A549 (cell line): ENCODE data around the gene GDAP2.

ENCODE experiments used
- BHLHE40 ChIP-seq: IDR thresholded peaks from 2 replicates; pipeline ENCODE4 v1.6.1; 2012; ENCODE audit warnings: low read depth, low read length, inconsistent platforms
- EP300 ChIP-seq, 2 experiments: fragments of >200 bp; sonication (Bioruptor Twin); formaldehyde crosslinking; IDR thresholded peaks; 2 replicates in 1 of 2; 3 replicates in 1 of 2; pipeline ENCODE4 v1.6.1; 2016 to 2017
- JUNB ChIP-seq: fragments of >200 bp; sonication (Bioruptor Twin); formaldehyde crosslinking; IDR thresholded peaks from 2 replicates; pipeline ENCODE4 v1.6.1; 2016
- KDM1A ChIP-seq: fragments of 200-600 bp; sonication (generic); IDR thresholded peaks from 2 replicates; pipeline ENCODE4 v1.6.1; 2016; ENCODE audit warnings: low read depth, mild to moderate bottlenecking
- PHF8 ChIP-seq: fragments of 200-600 bp; sonication (generic); IDR thresholded peaks from 2 replicates; pipeline ENCODE4 v1.6.1; 2016; ENCODE audit warnings: low read depth, mild to moderate bottlenecking, antibody characterized with exemption, moderate library complexity, borderline replicate concordance
- POLR2A ChIP-seq: IDR thresholded peaks from 2 replicates; pipeline ENCODE4 v1.6.1; 2012; ENCODE audit warnings: mild to moderate bottlenecking, low read length
- SMC3 ChIP-seq: fragments of >200 bp; sonication (Bioruptor Twin); formaldehyde crosslinking; IDR thresholded peaks from 3 replicates; pipeline ENCODE4 v1.6.1; 2018; ENCODE audit warnings: inconsistent platforms
- SREBF2 ChIP-seq: fragments of 450-650 bp; IDR thresholded peaks from 2 replicates; pipeline ENCODE4 v1.6.1; 2014; ENCODE audit warnings: mild to moderate bottlenecking, moderate library complexity
- TF ChIP-seq, protein P1 (sequence below): fragments of >200 bp; sonication (Bioruptor Twin); formaldehyde crosslinking; IDR thresholded peaks from 3 replicates; pipeline ENCODE4 v1.5.1; 2016
- TF ChIP-seq, protein P2 (sequence below): IDR thresholded peaks from 2 replicates; pipeline ENCODE4 v1.6.1; 2012
- TF ChIP-seq, protein P3 (sequence below): fragments of 200-600 bp; sonication (generic); IDR thresholded peaks from 2 replicates; pipeline ENCODE4 v1.6.1; 2016; ENCODE audit warnings: antibody characterized with exemption, mild to moderate bottlenecking, moderate library complexity
- TF ChIP-seq, protein P4 (sequence below): fragments of 150-350 bp; IDR thresholded peaks from 2 replicates; pipeline ENCODE4 v1.6.1; 2014; ENCODE audit warnings: low read depth, mild to moderate bottlenecking, low read length
- TF ChIP-seq, protein P5 (sequence below): fragments of 450-650 bp; IDR thresholded peaks from 2 replicates; pipeline ENCODE4 v1.6.1; 2014; ENCODE audit warnings: antibody characterized with exemption

DNA sequence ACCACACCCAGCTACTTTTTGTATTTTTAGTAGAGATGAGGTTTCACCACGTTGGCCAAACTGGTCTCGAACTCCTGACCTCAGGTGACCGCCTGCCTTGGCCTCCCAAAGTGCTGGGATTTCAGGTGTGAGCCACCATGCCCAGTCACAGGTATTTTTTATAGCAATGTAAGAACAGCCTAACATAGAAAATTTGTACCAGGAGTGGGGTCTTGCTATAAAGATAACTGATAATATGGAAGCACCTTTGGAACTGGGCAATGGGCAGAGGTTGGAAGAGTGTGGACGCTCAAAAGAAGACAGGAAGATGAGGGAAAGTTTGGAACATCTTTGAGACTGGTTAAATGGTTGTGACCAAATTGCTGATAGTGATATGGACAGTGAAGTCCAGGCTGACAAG, 99.2 kb downstream of the GDAP2 start:
- TF ChIP-seq BHLHE40 (no peak), EP300 (IDR thresholded peaks at IDR 0.05) (no peak), POLR2A (no peak), JUNB (no peak), PHF8 (no peak), SMC3 (no peak), SREBF2 (no peak), KDM1A (no peak)
- TF ChIP-seq, protein P1, sequence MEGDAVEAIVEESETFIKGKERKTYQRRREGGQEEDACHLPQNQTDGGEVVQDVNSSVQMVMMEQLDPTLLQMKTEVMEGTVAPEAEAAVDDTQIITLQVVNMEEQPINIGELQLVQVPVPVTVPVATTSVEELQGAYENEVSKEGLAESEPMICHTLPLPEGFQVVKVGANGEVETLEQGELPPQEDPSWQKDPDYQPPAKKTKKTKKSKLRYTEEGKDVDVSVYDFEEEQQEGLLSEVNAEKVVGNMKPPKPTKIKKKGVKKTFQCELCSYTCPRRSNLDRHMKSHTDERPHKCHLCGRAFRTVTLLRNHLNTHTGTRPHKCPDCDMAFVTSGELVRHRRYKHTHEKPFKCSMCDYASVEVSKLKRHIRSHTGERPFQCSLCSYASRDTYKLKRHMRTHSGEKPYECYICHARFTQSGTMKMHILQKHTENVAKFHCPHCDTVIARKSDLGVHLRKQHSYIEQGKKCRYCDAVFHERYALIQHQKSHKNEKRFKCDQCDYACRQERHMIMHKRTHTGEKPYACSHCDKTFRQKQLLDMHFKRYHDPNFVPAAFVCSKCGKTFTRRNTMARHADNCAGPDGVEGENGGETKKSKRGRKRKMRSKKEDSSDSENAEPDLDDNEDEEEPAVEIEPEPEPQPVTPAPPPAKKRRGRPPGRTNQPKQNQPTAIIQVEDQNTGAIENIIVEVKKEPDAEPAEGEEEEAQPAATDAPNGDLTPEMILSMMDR: no peak
- TF ChIP-seq, protein P2, sequence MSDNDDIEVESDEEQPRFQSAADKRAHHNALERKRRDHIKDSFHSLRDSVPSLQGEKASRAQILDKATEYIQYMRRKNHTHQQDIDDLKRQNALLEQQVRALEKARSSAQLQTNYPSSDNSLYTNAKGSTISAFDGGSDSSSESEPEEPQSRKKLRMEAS: no peak
- TF ChIP-seq, protein P3, sequence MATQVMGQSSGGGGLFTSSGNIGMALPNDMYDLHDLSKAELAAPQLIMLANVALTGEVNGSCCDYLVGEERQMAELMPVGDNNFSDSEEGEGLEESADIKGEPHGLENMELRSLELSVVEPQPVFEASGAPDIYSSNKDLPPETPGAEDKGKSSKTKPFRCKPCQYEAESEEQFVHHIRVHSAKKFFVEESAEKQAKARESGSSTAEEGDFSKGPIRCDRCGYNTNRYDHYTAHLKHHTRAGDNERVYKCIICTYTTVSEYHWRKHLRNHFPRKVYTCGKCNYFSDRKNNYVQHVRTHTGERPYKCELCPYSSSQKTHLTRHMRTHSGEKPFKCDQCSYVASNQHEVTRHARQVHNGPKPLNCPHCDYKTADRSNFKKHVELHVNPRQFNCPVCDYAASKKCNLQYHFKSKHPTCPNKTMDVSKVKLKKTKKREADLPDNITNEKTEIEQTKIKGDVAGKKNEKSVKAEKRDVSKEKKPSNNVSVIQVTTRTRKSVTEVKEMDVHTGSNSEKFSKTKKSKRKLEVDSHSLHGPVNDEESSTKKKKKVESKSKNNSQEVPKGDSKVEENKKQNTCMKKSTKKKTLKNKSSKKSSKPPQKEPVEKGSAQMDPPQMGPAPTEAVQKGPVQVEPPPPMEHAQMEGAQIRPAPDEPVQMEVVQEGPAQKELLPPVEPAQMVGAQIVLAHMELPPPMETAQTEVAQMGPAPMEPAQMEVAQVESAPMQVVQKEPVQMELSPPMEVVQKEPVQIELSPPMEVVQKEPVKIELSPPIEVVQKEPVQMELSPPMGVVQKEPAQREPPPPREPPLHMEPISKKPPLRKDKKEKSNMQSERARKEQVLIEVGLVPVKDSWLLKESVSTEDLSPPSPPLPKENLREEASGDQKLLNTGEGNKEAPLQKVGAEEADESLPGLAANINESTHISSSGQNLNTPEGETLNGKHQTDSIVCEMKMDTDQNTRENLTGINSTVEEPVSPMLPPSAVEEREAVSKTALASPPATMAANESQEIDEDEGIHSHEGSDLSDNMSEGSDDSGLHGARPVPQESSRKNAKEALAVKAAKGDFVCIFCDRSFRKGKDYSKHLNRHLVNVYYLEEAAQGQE: no peak
- TF ChIP-seq, protein P4, sequence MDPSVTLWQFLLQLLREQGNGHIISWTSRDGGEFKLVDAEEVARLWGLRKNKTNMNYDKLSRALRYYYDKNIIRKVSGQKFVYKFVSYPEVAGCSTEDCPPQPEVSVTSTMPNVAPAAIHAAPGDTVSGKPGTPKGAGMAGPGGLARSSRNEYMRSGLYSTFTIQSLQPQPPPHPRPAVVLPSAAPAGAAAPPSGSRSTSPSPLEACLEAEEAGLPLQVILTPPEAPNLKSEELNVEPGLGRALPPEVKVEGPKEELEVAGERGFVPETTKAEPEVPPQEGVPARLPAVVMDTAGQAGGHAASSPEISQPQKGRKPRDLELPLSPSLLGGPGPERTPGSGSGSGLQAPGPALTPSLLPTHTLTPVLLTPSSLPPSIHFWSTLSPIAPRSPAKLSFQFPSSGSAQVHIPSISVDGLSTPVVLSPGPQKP: no peak
- TF ChIP-seq, protein P5, sequence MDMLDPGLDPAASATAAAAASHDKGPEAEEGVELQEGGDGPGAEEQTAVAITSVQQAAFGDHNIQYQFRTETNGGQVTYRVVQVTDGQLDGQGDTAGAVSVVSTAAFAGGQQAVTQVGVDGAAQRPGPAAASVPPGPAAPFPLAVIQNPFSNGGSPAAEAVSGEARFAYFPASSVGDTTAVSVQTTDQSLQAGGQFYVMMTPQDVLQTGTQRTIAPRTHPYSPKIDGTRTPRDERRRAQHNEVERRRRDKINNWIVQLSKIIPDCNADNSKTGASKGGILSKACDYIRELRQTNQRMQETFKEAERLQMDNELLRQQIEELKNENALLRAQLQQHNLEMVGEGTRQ: no peak
